GM12865 (cell line): ENCODE results near the gene PCDH9.

ENCODE experiments used
- DNase-seq: peaks from one replicate; pipeline ENCODE4 v3.0.0; 2010; ENCODE audit warnings: low read depth
- H3K4me3 ChIP-seq: 2 replicates; pipeline ENCODE4 v1.5.1; 2011; ENCODE audit warnings: mild to moderate bottlenecking, low read depth, low read length, control low read depth
- CTCF ChIP-seq: IDR thresholded peaks from 2 replicates; pipeline ENCODE4 v1.5.1; 2011; ENCODE audit warnings: low read length, control low read depth, low read depth, inconsistent platforms; ENCODE audit not compliant: insufficient read depth; ENCODE audit errors: missing control alignments

The PCDH9 gene

GRCh38 chr13:66700117-66700601 is 530.0 kb downstream of the PCDH9 start:
- no peak overlapping the region for H3K4me3 ChIP-seq
- no peak for TF ChIP-seq CTCF
- no peak for DNase-seq

- no peak overlapping the region for H3K4me3 ChIP-seq
- DNase-seq = no peak
- TF ChIP-seq CTCF = no peak
Measured at GRCh38 chr13:66693656-66694055, 536.5 kb downstream of the PCDH9 start.

GRCh38 chr13:66691149-66691548 is 539.0 kb downstream of the PCDH9 start:
- H3K4me3 ChIP-seq = no peak overlapping the region
- DNase-seq = no peak
- TF ChIP-seq CTCF = no peak

GRCh38 chr13:66689628-66690027 is 540.5 kb downstream of the PCDH9 start:
- DNase-seq = no peak
- no peak overlapping the region for H3K4me3 ChIP-seq
- no peak for TF ChIP-seq CTCF

DNA sequence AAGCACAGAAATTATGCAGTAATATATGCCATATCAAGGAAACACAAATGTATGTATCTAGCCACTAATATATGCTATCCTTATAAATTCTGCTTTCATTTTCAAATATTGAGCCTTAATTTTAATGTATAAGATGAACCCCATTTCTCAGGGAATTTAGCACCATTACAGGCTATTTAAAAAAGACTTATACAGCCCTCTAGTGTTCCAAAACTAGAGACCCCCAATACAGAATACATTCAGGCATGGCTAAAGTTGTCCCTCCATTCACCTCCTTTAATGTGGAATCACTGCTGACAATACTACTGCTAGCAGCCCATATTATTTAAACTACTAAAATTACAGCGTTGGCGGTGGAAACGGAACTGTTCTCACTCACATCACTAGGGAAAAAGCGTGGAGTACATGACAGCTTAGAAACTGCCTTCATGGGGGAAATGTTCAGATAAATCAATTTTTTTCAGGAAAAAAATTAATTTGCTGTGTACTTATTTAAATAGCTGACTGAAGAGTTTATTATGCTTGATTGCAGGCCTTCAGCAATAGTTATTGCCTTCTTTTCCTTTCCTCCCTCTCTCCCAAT is 541.0 kb downstream of the PCDH9 start:
- no peak for TF ChIP-seq CTCF
- DNase-seq = no peak
- no peak overlapping the region for H3K4me3 ChIP-seq

DNA sequence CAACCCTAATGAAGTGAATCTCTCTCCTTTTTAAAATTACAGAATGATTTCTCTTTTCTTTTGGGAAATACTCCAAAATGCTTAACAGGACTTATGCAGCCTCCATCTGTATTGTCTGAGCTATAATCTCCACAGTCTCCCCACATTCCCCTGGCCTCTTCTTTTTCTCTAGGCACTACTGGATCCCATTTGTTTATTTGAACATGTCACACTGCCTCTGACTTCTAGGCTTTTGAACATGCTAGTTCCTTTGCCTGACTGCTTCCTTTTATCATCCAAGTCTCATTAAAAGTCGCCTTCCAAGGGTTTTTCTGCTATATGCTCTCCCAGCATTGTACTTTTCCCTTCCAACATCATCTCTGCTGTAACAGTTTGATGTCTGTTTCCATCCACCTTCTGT is 548.7 kb downstream of the PCDH9 start:
- TF ChIP-seq CTCF = no peak

GRCh38 chr13:66680031-66680430 is 550.1 kb downstream of the PCDH9 start:
- H3K4me3 ChIP-seq = no peak overlapping the region
- no peak for TF ChIP-seq CTCF
- no peak for DNase-seq

More for the DNA sequence above, 548.7 kb downstream of the PCDH9 start:
- DNase-seq = no peak
- H3K4me3 ChIP-seq = no peak overlapping the region
